HUES6 (cell line): ENCODE data around the gene ERCC6L2.

Source experiments
- H3K27ac ChIP-seq: 2 replicates; pipeline ENCODE4 v1.7.0; 2013; ENCODE audit warnings: low read depth, mild to moderate bottlenecking, low read length, inconsistent platforms
- H3K27me3 ChIP-seq: 2 replicates; pipeline ENCODE4 v1.6.1; 2013; ENCODE audit warnings: low read length; ENCODE audit not compliant: control insufficient read depth, insufficient read depth
- H3K36me3 ChIP-seq: 2 replicates; pipeline ENCODE4 v1.6.1; 2013; ENCODE audit warnings: low read length; ENCODE audit not compliant: control insufficient read depth, insufficient read depth
- H3K4me1 ChIP-seq: 2 replicates; pipeline ENCODE4 v1.6.1; 2013; ENCODE audit warnings: low read length; ENCODE audit not compliant: control insufficient read depth, insufficient read depth
- H3K4me3 ChIP-seq: 2 replicates; pipeline ENCODE4 v1.5.1; 2013; ENCODE audit warnings: low read depth, low read length
- H3K9ac ChIP-seq: one replicate; pipeline ENCODE4 v1.6.1; 2013; ENCODE audit warnings: mild to moderate bottlenecking, low read length
- H3K9me3 ChIP-seq: 2 replicates; pipeline ENCODE4 v1.6.1; 2013; ENCODE audit warnings: low read depth, low read length; ENCODE audit not compliant: control insufficient read depth, insufficient read depth

Gene ERCC6L2

DNA sequence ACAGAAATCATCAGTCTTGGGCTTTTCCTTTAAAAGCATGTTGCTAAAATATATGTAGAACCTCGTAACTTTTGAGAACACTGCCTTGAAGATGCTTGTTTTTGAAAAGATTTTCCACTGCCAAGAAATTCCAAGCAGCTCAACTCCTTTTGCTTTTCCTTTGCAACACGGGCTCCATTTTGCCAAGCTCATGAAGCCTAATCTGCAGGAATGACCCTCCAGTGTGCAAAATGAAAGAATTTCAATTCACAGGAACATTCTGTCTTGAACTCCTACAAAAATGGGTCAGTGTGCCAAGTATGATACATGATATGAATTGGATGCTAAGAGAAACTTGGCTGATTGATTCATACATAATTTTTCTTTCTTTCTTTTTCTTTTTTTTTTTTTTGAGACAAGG is 35.4 kb upstream of the ERCC6L2 start:
- Histone ChIP-seq H3K27me3 (no peaks in the 10 kb centered on the region), H3K9ac (no peak overlapping the region), H3K27ac (no peak overlapping the region), H3K9me3 (no peaks in the 10 kb centered on the region), H3K4me3 (no peak overlapping the region), H3K4me1 (no peaks in the 10 kb centered on the region), H3K36me3 (no peaks in the 10 kb centered on the region)

DNA sequence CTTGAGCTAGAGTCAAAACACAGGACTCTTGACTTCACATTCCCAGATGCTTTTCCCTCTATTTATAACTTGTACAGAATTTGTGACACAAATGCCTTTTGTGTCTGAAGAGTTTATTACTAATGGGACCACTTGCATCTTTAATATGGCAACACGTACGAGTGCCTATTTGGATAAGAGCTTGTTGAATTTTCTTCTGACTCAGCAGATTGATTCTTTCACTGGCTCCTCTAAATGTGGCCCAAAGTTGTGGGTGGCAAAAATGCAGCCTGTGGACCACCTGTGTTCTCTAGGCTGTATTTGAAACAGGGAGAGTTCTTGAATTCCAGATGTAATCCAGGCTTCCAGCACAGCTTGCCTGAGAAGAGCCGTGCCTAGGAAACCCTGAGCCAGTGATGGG is 34.1 kb upstream of the ERCC6L2 start:
- Histone ChIP-seq H3K36me3 (no peaks in the 10 kb centered on the region), H3K27me3 (no peaks in the 10 kb centered on the region), H3K9me3 (no peaks in the 10 kb centered on the region), H3K4me1 (no peaks in the 10 kb centered on the region), H3K27ac (no peak overlapping the region), H3K4me3 (no peak overlapping the region), H3K9ac (no peak overlapping the region)

DNA sequence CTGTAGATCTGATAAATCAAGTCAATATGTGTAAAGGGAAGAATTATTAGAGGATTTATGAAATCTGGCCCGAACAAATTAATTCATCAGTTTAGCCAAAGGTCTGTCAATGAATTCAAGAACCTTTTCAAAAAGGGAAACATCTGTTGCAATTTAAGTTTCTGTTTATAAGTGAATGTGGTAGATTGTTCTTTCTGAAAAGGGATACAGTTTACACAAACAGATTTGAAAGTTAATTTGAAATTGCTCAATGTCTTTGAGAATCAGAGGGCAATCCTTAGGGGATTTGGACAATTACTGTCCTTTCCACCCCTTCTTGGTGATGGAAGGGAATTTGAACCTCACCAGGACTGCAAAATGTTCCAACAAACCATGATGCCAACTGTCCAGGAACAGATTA is 29.7 kb upstream of the ERCC6L2 start:
- H3K4me3 ChIP-seq: no peak overlapping the region
- H3K27ac ChIP-seq: no peak overlapping the region
- 0 out of 2 replicates have a peak, but pooled peaks cover 3% of the 10 kb centered on the region for H3K4me1 ChIP-seq
- H3K9me3 ChIP-seq: no peaks in the 10 kb centered on the region; the same call in 1 of the 2 replicates
- H3K9ac ChIP-seq: no peak overlapping the region
- peaks cover 3% of the 10 kb centered on the region; the same call in 1 of the 2 replicates for H3K36me3 ChIP-seq
- no peaks in the 10 kb centered on the region for H3K27me3 ChIP-seq

DNA sequence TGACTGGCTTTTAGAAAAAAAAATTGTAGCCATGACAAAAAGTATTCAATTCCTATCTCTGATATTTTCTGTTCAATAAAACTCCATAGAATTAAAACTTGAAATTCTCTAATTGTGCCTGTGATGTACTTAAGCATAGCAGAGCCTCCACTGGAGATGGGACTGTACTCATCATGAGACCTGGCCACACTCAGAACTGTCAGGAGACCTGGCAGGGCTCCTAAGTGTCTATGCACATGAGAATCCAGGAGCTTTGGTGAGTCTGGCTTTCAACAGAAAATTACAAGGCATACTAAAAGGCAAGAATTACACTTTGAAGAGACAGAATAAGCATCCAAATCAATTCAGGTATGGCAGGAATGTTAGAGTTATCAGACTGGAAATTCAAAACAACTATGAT is 26.7 kb upstream of the ERCC6L2 start:
- no peaks in the 10 kb centered on the region for H3K27me3 ChIP-seq
- H3K4me3 ChIP-seq: no peak overlapping the region
- H3K9me3 ChIP-seq: no peaks in the 10 kb centered on the region; the same call in 1 of the 2 replicates
- H3K9ac ChIP-seq: no peak overlapping the region
- no peak overlapping the region for H3K27ac ChIP-seq
- H3K36me3 ChIP-seq: peaks cover 3% of the 10 kb centered on the region; the same call in 1 of the 2 replicates
- H3K4me1 ChIP-seq: 0 out of 2 replicates have a peak, but pooled peaks cover 3% of the 10 kb centered on the region

DNA sequence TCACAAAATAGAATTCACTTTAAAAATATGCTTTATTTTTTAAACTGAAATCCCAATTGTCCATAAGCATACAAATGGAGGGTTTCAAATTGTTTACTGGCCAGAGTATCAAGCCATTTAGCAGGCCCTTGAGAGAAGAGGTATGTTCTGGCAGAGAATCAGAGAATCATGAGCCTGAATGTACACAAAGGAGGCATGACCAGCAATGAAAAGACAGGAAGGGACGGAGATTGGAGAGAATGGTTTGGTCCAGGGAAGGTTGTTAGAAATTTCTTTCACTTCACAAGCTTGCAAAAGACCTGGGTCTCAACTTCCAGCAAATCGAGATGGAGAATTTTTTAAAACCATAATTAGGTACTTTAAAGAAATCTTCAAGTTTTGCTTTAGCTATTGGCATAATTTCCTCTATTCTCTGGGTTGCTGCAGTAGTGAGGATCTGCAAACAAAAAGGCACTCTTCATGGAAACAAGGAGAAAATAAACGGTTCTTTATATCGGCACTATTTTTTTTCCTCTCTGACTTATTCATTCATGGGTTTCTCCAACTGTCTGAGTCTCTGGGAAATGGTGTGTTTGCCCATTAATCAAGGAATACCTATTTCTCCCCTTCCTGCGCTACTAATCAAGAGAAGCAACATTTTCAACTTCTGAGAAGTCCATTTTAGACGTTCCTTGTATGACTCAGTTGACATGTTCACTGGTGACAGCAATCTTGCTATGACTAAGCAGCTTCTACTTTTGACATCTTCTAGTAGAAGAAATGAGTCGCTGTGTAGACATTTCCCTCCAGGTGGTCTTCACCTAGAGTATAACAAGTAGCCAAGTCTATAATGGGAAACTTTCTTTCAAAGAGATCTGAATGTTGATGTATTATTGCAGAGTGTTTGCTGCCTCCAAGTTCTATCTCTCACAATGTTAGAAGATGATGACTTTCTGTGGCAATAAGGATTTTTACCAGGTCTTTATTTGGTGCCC is 23.1 kb upstream of the ERCC6L2 start:
- Histone ChIP-seq H3K36me3 (peaks cover 3% of the 10 kb centered on the region; the same call in 1 of the 2 replicates), H3K9me3 (no peaks in the 10 kb centered on the region; the same call in 1 of the 2 replicates), H3K9ac (no peak overlapping the region), H3K27ac (no peak overlapping the region), H3K4me1 (peaks cover 13% of the 10 kb centered on the region; the same call in 1 of the 2 replicates), H3K4me3 (no peak overlapping the region), H3K27me3 (no peaks in the 10 kb centered on the region)

DNA sequence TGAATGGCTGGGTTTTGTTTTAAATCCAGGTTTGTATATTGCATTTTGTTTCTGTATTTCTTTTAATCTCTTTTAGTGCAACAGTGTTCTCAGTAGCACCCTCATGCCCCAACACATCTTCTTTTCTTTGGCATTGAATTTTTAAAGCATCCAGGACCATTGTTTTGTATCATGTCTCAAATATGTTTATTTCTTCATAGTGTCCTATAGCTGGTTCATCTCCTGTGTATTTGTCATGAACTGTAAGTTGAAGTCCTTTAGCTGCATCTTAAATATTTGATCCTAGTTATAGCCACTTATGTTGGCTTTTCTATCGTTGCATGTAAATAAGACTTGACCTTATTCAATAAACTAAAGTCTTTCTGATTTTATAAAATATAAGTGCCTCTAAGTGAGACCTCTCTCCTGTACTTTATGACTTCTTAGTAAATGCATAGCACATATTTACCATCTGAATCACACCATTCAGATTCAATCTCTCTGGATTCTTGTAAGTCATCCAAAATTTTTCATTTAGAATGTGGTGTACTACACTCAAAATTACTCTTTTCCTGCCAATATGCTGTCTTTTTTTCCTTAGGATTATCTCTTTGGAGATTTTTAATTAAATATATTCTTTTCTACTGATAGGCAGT is 21.0 kb upstream of the ERCC6L2 start:
- H3K9me3 ChIP-seq: no peaks in the 10 kb centered on the region
- H3K27me3 ChIP-seq: no peaks in the 10 kb centered on the region
- no peak overlapping the region for H3K9ac ChIP-seq
- H3K36me3 ChIP-seq: no peaks in the 10 kb centered on the region
- H3K4me3 ChIP-seq: no peak overlapping the region
- peaks cover 17% of the 10 kb centered on the region; the same call in 1 of the 2 replicates for H3K4me1 ChIP-seq
- no peak overlapping the region for H3K27ac ChIP-seq

DNA sequence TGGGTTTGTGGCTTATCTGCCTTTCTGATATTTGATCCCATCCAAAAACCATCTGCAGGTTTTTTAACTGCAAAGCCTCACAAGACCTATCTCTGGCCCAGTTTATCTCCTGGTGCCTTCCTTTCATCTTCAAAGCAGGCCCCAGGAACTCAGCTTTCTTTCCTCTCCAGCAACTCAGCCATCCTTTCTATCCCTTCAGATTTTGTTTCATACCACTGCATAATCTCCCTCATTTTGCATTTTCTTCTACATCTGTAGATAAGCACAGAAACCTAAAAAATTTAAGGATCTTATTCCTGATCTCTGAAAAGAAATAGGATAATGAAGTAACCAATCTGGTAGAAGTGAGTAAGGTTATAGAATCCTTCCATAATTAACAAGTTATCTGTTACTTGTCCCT is 19.5 kb upstream of the ERCC6L2 start:
- no peaks in the 10 kb centered on the region for H3K27me3 ChIP-seq
- peaks cover 17% of the 10 kb centered on the region; the same call in 1 of the 2 replicates for H3K4me1 ChIP-seq
- no peak overlapping the region for H3K9ac ChIP-seq
- H3K4me3 ChIP-seq: no peak overlapping the region
- no peaks in the 10 kb centered on the region for H3K9me3 ChIP-seq
- H3K27ac ChIP-seq: peak overlapping the region; percentile 31; the same call in 1 of the 2 replicates
- H3K36me3 ChIP-seq: no peaks in the 10 kb centered on the region

DNA sequence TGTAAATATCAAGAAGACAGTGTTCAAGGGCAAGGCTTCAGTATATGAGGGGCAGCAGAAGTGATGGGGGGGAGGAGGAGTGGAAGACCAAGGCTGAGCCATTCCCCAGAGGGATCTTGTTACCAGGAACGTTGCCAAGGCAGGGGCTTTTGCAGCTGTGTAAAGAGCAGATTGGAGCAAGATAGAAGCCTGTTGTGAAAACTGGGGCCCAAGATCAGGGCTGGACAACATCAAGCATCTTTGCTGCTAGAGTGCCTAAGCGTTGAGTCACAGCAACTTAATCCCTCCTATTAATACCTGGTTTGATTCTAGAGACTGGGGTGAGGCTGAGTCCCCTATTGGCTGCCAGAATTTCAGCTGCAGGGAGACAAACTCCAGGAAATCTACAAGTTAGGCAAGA is 18.4 kb upstream of the ERCC6L2 start:
- H3K27me3 ChIP-seq: no peaks in the 10 kb centered on the region
- H3K36me3 ChIP-seq: no peaks in the 10 kb centered on the region
- H3K4me3 ChIP-seq: no peak overlapping the region
- no peak overlapping the region for H3K9ac ChIP-seq
- no peak overlapping the region; the same call in 1 of the 2 replicates for H3K27ac ChIP-seq
- peaks cover 17% of the 10 kb centered on the region; the same call in 1 of the 2 replicates for H3K4me1 ChIP-seq
- peaks cover 2% of the 10 kb centered on the region; the same call in 1 of the 2 replicates for H3K9me3 ChIP-seq

DNA sequence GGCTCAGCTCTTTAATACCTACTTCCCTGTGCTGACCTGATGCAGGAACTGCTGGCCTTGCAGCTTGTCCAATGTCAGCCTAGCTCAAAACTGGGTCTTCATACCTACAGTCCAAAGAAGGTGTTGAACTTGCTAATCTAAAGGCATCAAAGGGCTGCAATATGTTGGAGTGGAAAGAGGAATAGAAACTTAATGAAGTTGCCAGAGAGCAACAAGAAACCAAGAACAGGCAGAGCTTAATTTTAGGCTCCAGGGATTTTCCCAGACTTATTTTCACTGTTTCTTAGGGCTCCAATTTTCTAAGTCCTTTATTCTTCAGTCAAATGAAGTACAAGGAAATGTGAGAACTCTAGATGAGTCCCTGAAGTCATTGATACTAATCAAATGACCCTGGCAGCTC is 17.6 kb upstream of the ERCC6L2 start:
- no peaks in the 10 kb centered on the region for H3K36me3 ChIP-seq
- no peak overlapping the region for H3K9ac ChIP-seq
- no peaks in the 10 kb centered on the region for H3K27me3 ChIP-seq
- peaks cover 8% of the 10 kb centered on the region; the same call in 1 of the 2 replicates for H3K9me3 ChIP-seq
- H3K4me3 ChIP-seq: no peak overlapping the region
- no peak overlapping the region for H3K27ac ChIP-seq
- H3K4me1 ChIP-seq: peaks cover 17% of the 10 kb centered on the region; the same call in 1 of the 2 replicates

DNA sequence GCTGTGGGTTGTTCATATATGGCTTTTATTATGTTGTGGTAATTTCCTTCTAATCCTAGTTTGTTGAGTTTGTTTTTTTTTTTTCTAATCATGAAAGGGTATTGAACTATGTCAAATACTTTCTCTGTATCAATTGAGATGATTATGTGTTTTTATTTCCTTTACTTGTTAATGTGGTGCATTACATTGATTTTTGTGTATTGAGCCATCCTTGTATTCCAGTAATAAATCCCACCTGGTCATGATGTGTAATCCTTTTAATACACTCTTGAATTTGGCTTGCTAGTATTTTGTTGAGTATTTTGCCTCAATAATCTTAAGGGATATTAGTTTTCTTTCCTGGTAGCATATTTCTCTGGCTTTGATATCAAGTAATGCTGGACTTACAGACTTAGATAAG is 13.1 kb upstream of the ERCC6L2 start:
- H3K27ac ChIP-seq: no peak overlapping the region
- peaks cover 8% of the 10 kb centered on the region; the same call in 1 of the 2 replicates for H3K9me3 ChIP-seq
- no peaks in the 10 kb centered on the region for H3K36me3 ChIP-seq
- no peaks in the 10 kb centered on the region for H3K27me3 ChIP-seq
- no peak overlapping the region for H3K4me3 ChIP-seq
- H3K4me1 ChIP-seq: peaks cover 6% of the 10 kb centered on the region; the same call in 1 of the 2 replicates
- H3K9ac ChIP-seq: no peak overlapping the region
